Measurements from ENCODE around the gene RALGAPB.

GRCh38 chr20:38583306-38583705 is 110.7 kb downstream of the RALGAPB start:
- TF ChIP-seq CTCF (IDR thresholded peaks at IDR 0.05; ENCODE audit: insufficient read depth, low read length, poor library complexity, severe bottlenecking) (no peak), EZH2phosphoT487 (conservative IDR thresholded peaks at IDR 0.05; ENCODE audit: low read length) (no peak)
